IMR-90 (cell line): ENCODE measurements around the gene NOP9. TPM values are rescaled to one million over a fixed set of nuclear protein-coding genes. Genes with fewer than 3 reads are reported as not detected.

Experiments
- ATAC-seq: fragments of 200-7000 bp; cut with Tn5 transposase; 2 replicates; pipeline ENCODE4 v1.9.1; 2020; ENCODE audit warnings: low read depth, mild to moderate bottlenecking, moderate library complexity
- BruUV-seq: library from RNA; stranded (reverse); fragments of 400-500 nt; replicated peaks from 2 replicates; lab custom pipeline; 2021; lab: Mats Ljungman, UMichigan
- CTCF ChIA-PET: fragments of 300-600 bp; formaldehyde crosslinking; extraction: SDS; loops from one replicate; lab custom pipeline; 2021; ENCODE audit warnings: antibody characterized with exemption; lab: Yijun Ruan, JAX
- POLR2A ChIA-PET: fragments of 300-600 bp; sonication (Branson Sonifier 250); formaldehyde crosslinking; loops from one replicate; lab custom pipeline; 2022; ENCODE audit warnings: antibody characterized with exemption; ENCODE audit not compliant: unreplicated experiment; lab: Charles Lee
- DNase-seq: peaks from one replicate; pipeline ENCODE4 v3.0.0; 2013
- H2AFZ ChIP-seq: replicated peaks from 2 replicates; pipeline ENCODE3; 2013; ENCODE audit warnings: low read length, mild to moderate bottlenecking; ENCODE audit not compliant: poor library complexity
- H2AK5ac ChIP-seq: 2 replicates; pipeline ENCODE4 v1.6.1; 2013; ENCODE audit warnings: low read depth, low read length, inconsistent platforms
- H2AK9ac ChIP-seq: replicated peaks from 2 replicates; pipeline ENCODE3; 2013; ENCODE audit warnings: mild to moderate bottlenecking, low read depth, low read length, moderate library complexity; ENCODE audit not compliant: poor library complexity
- H2BK120ac ChIP-seq: 2 replicates; pipeline ENCODE4 v1.6.1; 2013; ENCODE audit warnings: low read depth, low read length, inconsistent platforms
- H2BK15ac ChIP-seq: 3 replicates; pipeline ENCODE4 v1.6.1; 2013; ENCODE audit warnings: low read depth, low read length, inconsistent platforms
- H2BK20ac ChIP-seq: 2 replicates; pipeline ENCODE4 v1.6.1; 2013; ENCODE audit warnings: low read depth, mild to moderate bottlenecking, inconsistent platforms, low read length, moderate library complexity
- H2BK5ac ChIP-seq: 2 replicates; pipeline ENCODE4 v1.6.1; 2013; ENCODE audit warnings: mild to moderate bottlenecking, low read depth, low read length, inconsistent platforms; ENCODE audit not compliant: poor library complexity, severe bottlenecking
- H3K14ac ChIP-seq: replicated peaks from 2 replicates; pipeline ENCODE4 v1.6.1; 2013; ENCODE audit warnings: low read depth, low read length, inconsistent platforms
- H3K18ac ChIP-seq: 2 replicates; pipeline ENCODE4 v1.6.1; 2013; ENCODE audit warnings: low read depth, low read length, control low read depth
- H3K23ac ChIP-seq: 2 replicates; pipeline ENCODE4 v1.6.1; 2013; ENCODE audit warnings: low read depth, low read length, inconsistent platforms
- H3K27ac ChIP-seq: 2 replicates; pipeline ENCODE4 v1.5.1; 2013; ENCODE audit warnings: mild to moderate bottlenecking, control low read depth, low read length; ENCODE audit not compliant: insufficient read depth
- H3K27me3 ChIP-seq: 2 replicates; pipeline ENCODE4 v1.6.1; 2013; ENCODE audit warnings: low read length; ENCODE audit not compliant: control insufficient read depth, insufficient read depth
- H3K36me3 ChIP-seq: 2 replicates; pipeline ENCODE4 v1.6.1; 2013; ENCODE audit warnings: low read length, mixed read lengths; ENCODE audit not compliant: control insufficient read depth, insufficient read depth
- H3K4ac ChIP-seq: 2 replicates; pipeline ENCODE4 v1.6.1; 2013; ENCODE audit warnings: low read depth, low read length, inconsistent platforms
- H3K4me1 ChIP-seq: 2 replicates; pipeline ENCODE4 v1.6.1; 2013; ENCODE audit warnings: low read length, mixed read lengths; ENCODE audit not compliant: control insufficient read depth, insufficient read depth
- H3K4me2 ChIP-seq: 2 replicates; pipeline ENCODE4 v1.6.1; 2013; ENCODE audit warnings: low read depth, mild to moderate bottlenecking, control low read depth, low read length, moderate library complexity
- H3K4me3 ChIP-seq: 2 replicates; pipeline ENCODE4 v1.5.1; 2013; ENCODE audit warnings: low read depth, mild to moderate bottlenecking, control low read depth, low read length, moderate library complexity; ENCODE audit not compliant: insufficient read depth
- H3K56ac ChIP-seq: 2 replicates; pipeline ENCODE4 v1.6.1; 2013; ENCODE audit warnings: low read length, inconsistent platforms; ENCODE audit not compliant: insufficient read depth; ENCODE audit errors: extremely low read depth
- H3K79me1 ChIP-seq, 2 experiments: 2 replicates each; pipeline ENCODE4 v1.6.1; 2013; ENCODE audit warnings: low read length in 2 of 2, inconsistent platforms in 1 of 2, low read depth in 1 of 2
- H3K9ac ChIP-seq: 2 replicates; pipeline ENCODE4 v1.6.1; 2013; ENCODE audit warnings: low read depth, low read length, control low read depth
- H3K9me1 ChIP-seq: 2 replicates; pipeline ENCODE4 v1.6.1; 2013; ENCODE audit warnings: low read length, inconsistent platforms; ENCODE audit not compliant: insufficient read depth
- H3K9me3 ChIP-seq: 2 replicates; pipeline ENCODE4 v1.6.1; 2013; ENCODE audit warnings: low read length; ENCODE audit not compliant: control insufficient read depth, insufficient read depth
- H4K20me1 ChIP-seq: 2 replicates; pipeline ENCODE4 v1.6.1; 2013; ENCODE audit warnings: low read length, inconsistent platforms; ENCODE audit not compliant: insufficient read depth
- H4K5ac ChIP-seq: 2 replicates; pipeline ENCODE4 v1.6.1; 2013; ENCODE audit warnings: mild to moderate bottlenecking, low read depth, low read length, control low read depth
- H4K8ac ChIP-seq, 2 experiments: 2 replicates each; pipeline ENCODE4 v1.6.1; 2013; ENCODE audit warnings: low read depth in 2 of 2, low read length in 2 of 2, control low read depth in 1 of 2, inconsistent platforms in 1 of 2
- H4K91ac ChIP-seq: 2 replicates; pipeline ENCODE4 v1.6.1; 2013; ENCODE audit warnings: low read depth, low read length, inconsistent platforms; ENCODE audit not compliant: insufficient read depth
- BHLHE40 ChIP-seq: fragments of 150-350 bp; IDR thresholded peaks from 2 replicates; pipeline ENCODE4 v1.6.1; 2016; ENCODE audit warnings: mild to moderate bottlenecking, low read depth, low read length
- FOS ChIP-seq: fragments of 150-350 bp; IDR thresholded peaks from 2 replicates; pipeline ENCODE4 v1.6.1; 2016; ENCODE audit warnings: low read depth, low read length
- MAFK ChIP-seq: IDR thresholded peaks from 2 replicates; pipeline ENCODE4 v1.6.1; 2012; ENCODE audit warnings: low read depth, low read length, improper control_type of control experiment
- MAZ ChIP-seq: IDR thresholded peaks from 2 replicates; pipeline ENCODE4 v1.6.1; 2012; ENCODE audit warnings: low read depth, mild to moderate bottlenecking, low read length, improper control_type of control experiment, moderate library complexity, borderline replicate concordance
- NFE2L2 ChIP-seq: fragments of 150-350 bp; IDR thresholded peaks from 2 replicates; pipeline ENCODE4 v1.6.1; 2016; ENCODE audit warnings: low read depth, mild to moderate bottlenecking, low read length
- POLR2A ChIP-seq: IDR thresholded peaks from 2 replicates; pipeline ENCODE4 v1.6.1; 2012; ENCODE audit warnings: mild to moderate bottlenecking, low read depth, low read length
- RAD21 ChIP-seq: IDR thresholded peaks from 2 replicates; pipeline ENCODE4 v1.6.1; 2012; ENCODE audit warnings: low read length, improper control_type of control experiment
- SMC3 ChIP-seq: fragments of 150-350 bp; IDR thresholded peaks from 2 replicates; pipeline ENCODE4 v1.6.1; 2016; ENCODE audit warnings: low read depth, mild to moderate bottlenecking, antibody characterized with exemption, low read length, moderate library complexity
- USF2 ChIP-seq: fragments of 150-350 bp; IDR thresholded peaks from 2 replicates; pipeline ENCODE4 v1.6.1; 2017; ENCODE audit warnings: mild to moderate bottlenecking, antibody characterized with exemption, low read length, low read depth
- WGBS, 2 experiments: methylation state at CpG; one replicate each; pipeline versions ENCODE4 v1.1.5 to v1.1.7; 2013; ENCODE audit warnings: missing lambda C conversion rate in 2 of 2; ENCODE audit not compliant: insufficient read length in 1 of 2; ENCODE audit errors: extremely low coverage in 2 of 2; 5-methylcytosine and 5-hydroxymethylcytosine counted together
- dilution Hi-C: fragments of 300-500 bp; cut with HindIII; formaldehyde crosslinking; loops from one replicate; pipeline ENCODE4 v1.14.3; 2018; ENCODE audit warnings: low sequenced_read_pairs; ENCODE audit not compliant: unreplicated experiment
- in situ Hi-C: fragments of 300-500 bp; cut with MboI; formaldehyde crosslinking; loops from 3 replicates; pipeline ENCODE4 v1.14.3; 2019; ENCODE audit warnings: low sequenced_read_pairs, inconsistent platforms, mixed read lengths
- intact Hi-C: fragments of 100-400 bp; cut with micrococcal nuclease; formaldehyde crosslinking; loops from 2 replicates; pipeline ENCODE4 v1.10.0; 2022
- polyA plus RNA-seq, 3 experiments: library from polyadenylated mRNA; depleted of rRNA; stranded (reverse); fragments of >200 nt; gene quantifications; 2 replicates each; pipeline ENCODE4 v1.2.3, GENCODE V29; 2012; ENCODE audit warnings: low replicate concordance in 1 of 3
- total RNA-seq: library from RNA; depleted of rRNA; stranded (reverse); fragments of >200 nt; gene quantifications from 2 replicates; pipeline ENCODE4 v1.2.3, GENCODE V29; 2012
- TF ChIP-seq, protein P1 (sequence below): fragments of 150-350 bp; IDR thresholded peaks from 2 replicates; pipeline ENCODE4 v1.6.1; 2016; ENCODE audit warnings: low read depth, mild to moderate bottlenecking, low read length, moderate library complexity, borderline replicate concordance

The NOP9 gene
- total and polyA plus RNA-seq, 2 of the 4 experiments (the other 2 are of a cell fraction) = 11.8 to 25.8 TPM

DNA sequence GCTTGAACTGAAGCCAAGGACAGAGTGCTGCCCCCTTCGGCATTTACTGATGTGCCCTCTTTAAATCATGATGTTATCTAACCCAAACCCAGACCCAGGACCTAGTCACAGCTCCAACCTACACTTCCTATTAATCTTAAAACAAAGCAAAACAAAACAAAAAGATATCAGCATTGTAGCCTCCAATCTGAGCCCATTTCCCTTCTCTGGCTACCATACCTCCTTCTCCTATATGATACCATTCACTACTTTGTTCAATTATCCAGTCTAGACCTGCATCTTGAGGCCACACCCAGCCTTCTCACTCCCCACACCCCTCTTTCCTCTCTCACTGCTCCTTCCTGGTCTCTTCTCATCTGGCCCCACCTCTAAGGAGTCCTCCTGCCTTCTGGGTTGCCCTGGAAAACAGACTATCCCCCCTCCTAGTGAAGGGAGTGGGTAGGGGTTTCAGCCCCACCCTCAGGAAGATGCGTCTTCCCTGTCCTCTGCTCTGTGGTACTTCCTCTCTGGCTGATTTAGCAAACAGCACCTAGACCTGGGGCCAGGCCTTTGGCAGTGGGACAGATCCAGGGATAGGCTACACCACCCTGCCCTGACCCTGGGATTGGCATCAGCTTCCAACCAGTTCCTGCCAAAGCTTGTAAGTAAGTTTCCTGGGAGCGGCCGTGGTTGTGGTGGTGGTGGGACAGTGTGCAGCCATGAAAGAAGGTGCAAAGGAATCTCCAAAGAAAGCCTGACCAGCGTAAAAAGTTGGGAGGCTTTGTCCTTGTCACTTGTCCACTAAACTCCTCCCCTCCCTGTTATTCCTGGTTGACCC lies 14.9 kb downstream of the NOP9 start (continued):
- TF ChIP-seq USF2 = no peak

GRCh38 chr14:24315243-24315806 lies 15.7 kb downstream of the NOP9 start:
- peaks cover 7% of the 10 kb centered on the region; the same call in 1 of the 2 replicates for H3K4me1 ChIP-seq
- H4K20me1 ChIP-seq = no peaks in the 10 kb centered on the region; the same call in 1 of the 2 replicates
- 82% methylated on average over 3 of the region's 10 CpGs; no CpG with 5 or more reads in 1 of the 2 experiments for WGBS, 2 experiments
- ChIA-PET POLR2A (no interaction called here), CTCF (interaction anchor here (0.6 kb wide), 1 partner anchor 69 kb away, joined by 4 read pairs; no protein-coding TSS in a partner anchor)
- peaks cover 9% of the 10 kb centered on the region for H3K9me1 ChIP-seq
- H3K14ac ChIP-seq = no peak overlapping the region
- no peak for DNase-seq
- H2BK20ac ChIP-seq = no peak overlapping the region
- no peak overlapping the region for H2BK15ac ChIP-seq
- no peak overlapping the region for H2AK9ac ChIP-seq
- H2AK5ac ChIP-seq = no peak overlapping the region
- dilution Hi-C loops = no loop called here
- no peak overlapping the region for H4K91ac ChIP-seq
- intact Hi-C loops = no loop called here
- H3K9ac ChIP-seq = no peak overlapping the region
- no peak overlapping the region for H3K27ac ChIP-seq
- no peak for ATAC-seq
- no peak overlapping the region for H2BK5ac ChIP-seq
- H3K27me3 ChIP-seq = peaks cover 33% of the 10 kb centered on the region
- H3K18ac ChIP-seq = no peak overlapping the region
- no peaks in the 10 kb centered on the region for H3K79me1 ChIP-seq
- no peaks in the 10 kb centered on the region for H3K36me3 ChIP-seq
- no peak overlapping the region for H4K5ac ChIP-seq
- H2BK120ac ChIP-seq = no peak overlapping the region
- no TSS peak for BruUV-seq
- no peak overlapping the region for H4K8ac ChIP-seq
- no peak overlapping the region for H2AFZ ChIP-seq
- in situ Hi-C loops = no loop called here
- no peaks in the 10 kb centered on the region for H3K9me3 ChIP-seq
- H3K4ac ChIP-seq = no peak overlapping the region
- no peak overlapping the region for H3K4me3 ChIP-seq
- H3K56ac ChIP-seq = no peak overlapping the region
- no peak overlapping the region for H3K4me2 ChIP-seq
- TF ChIP-seq FOS (no peak), POLR2A (no peak), MAZ (no peak), BHLHE40 (no peak), MAFK (no peak), NFE2L2 (no peak), RAD21 (no peak), SMC3 (no peak)
- TF ChIP-seq, protein P1, sequence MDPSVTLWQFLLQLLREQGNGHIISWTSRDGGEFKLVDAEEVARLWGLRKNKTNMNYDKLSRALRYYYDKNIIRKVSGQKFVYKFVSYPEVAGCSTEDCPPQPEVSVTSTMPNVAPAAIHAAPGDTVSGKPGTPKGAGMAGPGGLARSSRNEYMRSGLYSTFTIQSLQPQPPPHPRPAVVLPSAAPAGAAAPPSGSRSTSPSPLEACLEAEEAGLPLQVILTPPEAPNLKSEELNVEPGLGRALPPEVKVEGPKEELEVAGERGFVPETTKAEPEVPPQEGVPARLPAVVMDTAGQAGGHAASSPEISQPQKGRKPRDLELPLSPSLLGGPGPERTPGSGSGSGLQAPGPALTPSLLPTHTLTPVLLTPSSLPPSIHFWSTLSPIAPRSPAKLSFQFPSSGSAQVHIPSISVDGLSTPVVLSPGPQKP = no peak
- no peak overlapping the region for H3K23ac ChIP-seq
